Stimulated activated naive CD8-positive, alpha-beta T cell treated with anti-CD3 and anti-CD28 coated beads, Interleukin-15, Interleukin-2, amounts not matched to agents 100 ng/mL and 50 ng/mL, for 24 hours (primary cell): ENCODE results near the gene MAP2K6.

Experiments
- H3K27ac Mint-ChIP-seq: one replicate; pipeline ENCODE4 v1.8.0; 2021; ENCODE audit warnings: mild to moderate bottlenecking, mixed read lengths
- H3K27me3 Mint-ChIP-seq: one replicate; pipeline ENCODE4 v1.8.0; 2021; ENCODE audit warnings: mixed read lengths
- H3K36me3 Mint-ChIP-seq: one replicate; pipeline ENCODE4 v1.8.0; 2021; ENCODE audit warnings: low read depth, mixed read lengths
- H3K4me1 Mint-ChIP-seq: one replicate; pipeline ENCODE4 v1.8.0; 2021; ENCODE audit warnings: low read depth, mixed read lengths
- H3K4me3 Mint-ChIP-seq: one replicate; pipeline ENCODE4 v1.8.0; 2021; ENCODE audit warnings: mild to moderate bottlenecking, mixed read lengths
- H3K9me3 Mint-ChIP-seq: one replicate; pipeline ENCODE4 v1.8.0; 2021; ENCODE audit warnings: mixed read lengths

The MAP2K6 gene

DNA sequence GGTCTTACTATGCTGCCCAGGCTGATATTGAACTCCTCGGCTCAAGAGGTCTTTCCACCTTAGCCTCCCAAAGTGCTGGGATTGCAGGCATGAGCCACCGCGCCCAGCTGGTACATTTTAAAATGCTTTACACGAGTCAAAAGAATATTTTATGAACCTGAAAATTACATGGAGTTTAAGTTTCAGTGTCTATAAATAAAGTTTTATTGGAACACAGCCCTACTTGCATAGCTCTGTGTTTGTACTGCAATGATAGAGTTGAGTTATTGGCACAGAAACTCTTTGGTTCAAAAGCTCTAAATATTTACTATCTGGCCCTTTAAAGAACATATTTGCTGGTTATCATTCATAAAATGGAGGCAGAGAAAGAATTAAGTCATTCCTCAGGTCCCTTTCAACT lies 24.3 kb downstream of the MAP2K6 start:
- H3K4me3 Mint-ChIP-seq: no peak overlapping the region
- H3K9me3 Mint-ChIP-seq: peaks cover 17% of the 10 kb centered on the region

DNA sequence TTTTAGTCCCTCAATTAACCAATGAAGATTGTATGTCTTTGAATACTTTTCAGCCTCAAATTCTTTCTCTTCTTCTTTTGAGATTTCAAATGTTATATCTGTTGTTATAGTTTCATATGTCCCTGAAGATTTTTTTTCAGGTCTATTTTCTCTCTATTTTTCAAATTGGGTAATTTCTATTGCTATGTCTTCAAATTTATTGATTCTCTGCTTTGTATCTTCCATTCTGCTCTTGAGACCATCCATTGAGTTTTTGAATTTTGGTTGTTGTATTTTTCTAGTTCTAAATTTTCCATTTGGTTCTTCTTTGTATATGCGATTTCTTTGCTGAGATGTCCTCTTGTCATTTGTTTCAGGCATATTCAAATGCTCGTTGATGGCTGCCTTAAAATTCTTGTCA lies 26.7 kb downstream of the MAP2K6 start:
- no peaks in the 10 kb centered on the region for H3K4me1 Mint-ChIP-seq
- H3K27ac Mint-ChIP-seq: no peak overlapping the region
- H3K9me3 Mint-ChIP-seq: peaks cover 17% of the 10 kb centered on the region
- H3K36me3 Mint-ChIP-seq: peaks cover 13% of the 10 kb centered on the region
- H3K4me3 Mint-ChIP-seq: no peak overlapping the region
- no peaks in the 10 kb centered on the region for H3K27me3 Mint-ChIP-seq

More for the DNA sequence above, 24.3 kb downstream of the MAP2K6 start:
- H3K27ac Mint-ChIP-seq: no peak overlapping the region
- H3K36me3 Mint-ChIP-seq: peaks cover 13% of the 10 kb centered on the region
- no peaks in the 10 kb centered on the region for H3K27me3 Mint-ChIP-seq
- H3K4me1 Mint-ChIP-seq: peaks cover 4% of the 10 kb centered on the region

- Mint-ChIP-seq H3K27me3 (no peaks in the 10 kb centered on the region), H3K9me3 (peaks cover 17% of the 10 kb centered on the region), H3K27ac (no peak overlapping the region), H3K4me1 (no peaks in the 10 kb centered on the region), H3K4me3 (no peak overlapping the region), H3K36me3 (peaks cover 9% of the 10 kb centered on the region)
Measured at GRCh38 chr17:69443138-69443537, 28.6 kb downstream of the MAP2K6 start.

- peaks cover 15% of the 10 kb centered on the region for H3K9me3 Mint-ChIP-seq
- peak overlapping the region; percentile 36 for H3K27ac Mint-ChIP-seq
- no peaks in the 10 kb centered on the region for H3K4me1 Mint-ChIP-seq
- H3K36me3 Mint-ChIP-seq: peaks cover 12% of the 10 kb centered on the region
- no peak overlapping the region for H3K4me3 Mint-ChIP-seq
- no peaks in the 10 kb centered on the region for H3K27me3 Mint-ChIP-seq
Measured at GRCh38 chr17:69444023-69444422, 29.5 kb downstream of the MAP2K6 start.

DNA sequence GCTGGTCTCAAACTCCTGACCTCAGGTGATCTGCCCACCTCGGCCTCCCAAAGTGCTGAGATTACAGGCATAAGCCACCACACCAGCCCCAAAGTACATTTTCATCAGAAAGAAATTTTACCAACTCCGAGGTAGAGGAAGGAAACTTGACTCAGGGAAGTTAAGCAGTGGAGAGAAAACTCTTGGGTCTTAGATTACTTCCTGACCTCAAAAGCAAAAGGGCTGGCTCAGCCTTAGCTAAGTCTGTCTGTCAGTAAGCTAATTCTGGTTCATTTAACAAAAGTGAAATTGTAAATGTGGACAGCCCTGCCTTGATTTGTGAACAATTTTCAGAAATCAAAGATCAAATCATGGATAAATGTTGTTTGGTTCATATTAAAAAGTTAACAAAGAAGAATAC lies 30.6 kb downstream of the MAP2K6 start:
- peaks cover 5% of the 10 kb centered on the region for H3K36me3 Mint-ChIP-seq
- H3K4me3 Mint-ChIP-seq: no peak overlapping the region

GRCh38 chr17:69447726-69448125 lies 33.2 kb downstream of the MAP2K6 start:
- H3K27me3 Mint-ChIP-seq: no peaks in the 10 kb centered on the region
- no peak overlapping the region for H3K4me3 Mint-ChIP-seq
- H3K27ac Mint-ChIP-seq: no peak overlapping the region
- no peaks in the 10 kb centered on the region for H3K9me3 Mint-ChIP-seq
- H3K4me1 Mint-ChIP-seq: peaks cover 14% of the 10 kb centered on the region
- H3K36me3 Mint-ChIP-seq: peaks cover 5% of the 10 kb centered on the region

More for the DNA sequence above, 30.6 kb downstream of the MAP2K6 start:
- Mint-ChIP-seq H3K27me3 (no peaks in the 10 kb centered on the region), H3K9me3 (peaks cover 7% of the 10 kb centered on the region), H3K27ac (no peak overlapping the region), H3K4me1 (no peaks in the 10 kb centered on the region)

- Mint-ChIP-seq H3K4me3 (no peak overlapping the region), H3K9me3 (no peaks in the 10 kb centered on the region), H3K27ac (no peak overlapping the region), H3K36me3 (peaks cover 5% of the 10 kb centered on the region), H3K4me1 (peaks cover 14% of the 10 kb centered on the region), H3K27me3 (no peaks in the 10 kb centered on the region)
Measured at GRCh38 chr17:69448431-69449102, 34.1 kb downstream of the MAP2K6 start.

DNA sequence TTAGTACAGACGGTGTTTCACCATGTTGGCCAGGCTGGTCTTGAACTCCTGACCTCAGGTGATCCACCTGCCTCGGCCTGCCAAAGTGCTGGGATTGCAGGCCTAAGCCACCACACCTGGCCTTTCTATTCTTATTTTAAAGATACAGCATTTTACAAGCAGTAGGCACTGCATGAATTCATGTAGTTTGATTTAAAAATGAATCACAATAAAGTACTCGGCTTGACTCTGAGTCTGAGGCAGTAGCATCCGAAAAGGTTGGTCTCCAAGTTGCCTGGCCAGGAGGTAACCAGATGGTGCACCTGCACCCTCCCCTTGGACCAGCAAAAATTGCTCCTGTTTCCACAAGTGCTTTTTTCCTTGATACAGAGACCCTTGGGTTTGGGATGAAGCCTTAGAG lies 35.6 kb downstream of the MAP2K6 start:
- peaks cover 14% of the 10 kb centered on the region for H3K4me1 Mint-ChIP-seq
- H3K4me3 Mint-ChIP-seq: no peak overlapping the region
- peaks cover 5% of the 10 kb centered on the region for H3K36me3 Mint-ChIP-seq
- no peaks in the 10 kb centered on the region for H3K27me3 Mint-ChIP-seq
- H3K9me3 Mint-ChIP-seq: no peaks in the 10 kb centered on the region
- no peak overlapping the region for H3K27ac Mint-ChIP-seq

GRCh38 chr17:69450918-69451317 lies 36.4 kb downstream of the MAP2K6 start:
- H3K27me3 Mint-ChIP-seq: no peaks in the 10 kb centered on the region
- H3K27ac Mint-ChIP-seq: no peak overlapping the region
- H3K4me1 Mint-ChIP-seq: peaks cover 14% of the 10 kb centered on the region
- peaks cover 5% of the 10 kb centered on the region for H3K36me3 Mint-ChIP-seq
- H3K4me3 Mint-ChIP-seq: no peak overlapping the region
- no peaks in the 10 kb centered on the region for H3K9me3 Mint-ChIP-seq

DNA sequence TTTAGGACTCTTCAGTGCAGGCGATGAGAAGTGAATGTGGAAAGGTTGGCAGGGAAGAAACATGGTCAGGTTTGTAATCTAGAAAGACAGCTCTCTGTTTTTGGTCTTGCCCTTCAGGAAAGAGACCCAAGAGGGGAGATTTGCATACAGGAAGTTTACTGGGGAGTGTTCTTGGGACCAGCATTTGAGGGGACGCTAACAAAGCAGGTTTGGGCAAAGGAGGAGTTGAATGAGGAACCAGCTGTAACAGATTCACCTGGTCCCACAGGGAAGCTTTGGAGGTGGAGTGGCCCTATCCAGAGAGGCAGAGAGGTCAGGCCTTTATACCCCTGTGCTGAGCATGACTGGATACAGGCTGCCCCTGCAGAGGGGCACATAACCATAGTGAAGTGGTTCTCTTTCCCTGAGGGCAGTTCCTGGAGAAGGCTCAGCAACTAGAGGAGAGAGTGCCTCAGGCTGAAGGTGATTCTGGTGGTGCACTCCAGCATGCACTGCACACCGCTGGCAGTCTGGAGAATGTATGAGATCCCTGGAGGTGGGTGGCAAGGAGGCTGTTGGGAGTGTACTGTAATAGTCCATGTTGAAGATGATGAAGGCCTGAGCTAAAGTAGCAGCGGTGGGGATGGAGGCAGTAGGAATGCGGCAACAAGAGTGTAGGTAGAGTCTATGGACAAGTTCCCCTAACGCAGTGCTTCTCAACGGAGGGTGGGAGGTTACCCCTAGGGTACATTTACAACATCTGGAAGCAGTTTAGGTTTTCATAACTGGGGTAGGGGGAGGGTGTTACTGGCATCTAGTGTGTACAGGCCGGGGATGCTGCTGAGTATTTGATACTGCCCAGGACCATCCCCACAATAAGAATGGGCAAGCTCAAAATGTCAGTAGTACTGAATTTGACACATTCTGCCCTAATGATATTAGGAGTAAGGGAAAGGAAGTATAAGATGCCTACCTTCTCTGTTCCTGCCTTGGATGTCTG lies 37.2 kb downstream of the MAP2K6 start:
- peaks cover 5% of the 10 kb centered on the region for H3K36me3 Mint-ChIP-seq
- H3K4me1 Mint-ChIP-seq: peaks cover 14% of the 10 kb centered on the region
- no peaks in the 10 kb centered on the region for H3K9me3 Mint-ChIP-seq
- no peaks in the 10 kb centered on the region for H3K27me3 Mint-ChIP-seq
- H3K27ac Mint-ChIP-seq: no peak overlapping the region
- H3K4me3 Mint-ChIP-seq: no peak overlapping the region

DNA sequence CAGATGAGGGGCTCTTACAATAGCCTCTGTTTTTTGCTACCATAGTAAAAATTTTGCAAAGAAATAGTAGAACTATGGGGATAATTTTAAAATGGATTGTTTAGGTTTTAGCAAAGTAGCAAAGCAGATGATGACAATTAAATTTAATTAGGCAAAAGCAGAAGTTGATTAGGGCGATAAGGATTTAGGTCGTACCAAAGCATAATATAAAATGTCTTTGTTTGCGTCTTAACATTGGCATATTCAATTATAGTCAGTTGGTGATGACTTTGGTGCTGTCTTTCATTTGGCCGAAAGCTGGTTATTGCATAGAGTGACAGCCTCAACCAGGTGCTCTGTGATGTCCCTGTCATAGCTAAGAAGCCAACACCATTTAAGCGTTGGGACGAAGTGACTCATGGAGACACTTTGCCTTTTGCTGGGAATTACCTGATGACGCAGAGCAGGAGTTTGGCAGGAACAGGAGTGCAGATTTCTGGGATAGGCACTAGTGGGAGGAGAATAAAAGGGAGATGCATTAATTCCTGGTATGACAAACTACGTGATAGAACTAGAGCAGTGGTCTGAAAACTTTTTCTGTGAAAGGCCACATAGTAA lies 38.3 kb downstream of the MAP2K6 start:
- Mint-ChIP-seq H3K27ac (no peak overlapping the region), H3K36me3 (peaks cover 5% of the 10 kb centered on the region), H3K27me3 (no peaks in the 10 kb centered on the region), H3K4me1 (peaks cover 14% of the 10 kb centered on the region), H3K4me3 (no peak overlapping the region), H3K9me3 (no peaks in the 10 kb centered on the region)

GRCh38 chr17:69454051-69454450 lies 39.6 kb downstream of the MAP2K6 start:
- H3K27ac Mint-ChIP-seq: no peak overlapping the region
- H3K27me3 Mint-ChIP-seq: no peaks in the 10 kb centered on the region
- no peaks in the 10 kb centered on the region for H3K36me3 Mint-ChIP-seq
- peaks cover 14% of the 10 kb centered on the region for H3K4me1 Mint-ChIP-seq
- H3K9me3 Mint-ChIP-seq: no peaks in the 10 kb centered on the region
- no peak overlapping the region for H3K4me3 Mint-ChIP-seq

- peaks cover 14% of the 10 kb centered on the region for H3K4me1 Mint-ChIP-seq
- no peaks in the 10 kb centered on the region for H3K36me3 Mint-ChIP-seq
- H3K27me3 Mint-ChIP-seq: no peaks in the 10 kb centered on the region
- no peaks in the 10 kb centered on the region for H3K9me3 Mint-ChIP-seq
- H3K4me3 Mint-ChIP-seq: no peak overlapping the region
- H3K27ac Mint-ChIP-seq: no peak overlapping the region
Measured at GRCh38 chr17:69455040-69455439, 40.5 kb downstream of the MAP2K6 start.

GRCh38 chr17:69457603-69458002 lies 43.1 kb downstream of the MAP2K6 start:
- Mint-ChIP-seq H3K4me1 (no peaks in the 10 kb centered on the region), H3K27ac (no peak overlapping the region)

More at GRCh38 chr17:69457603-69458002, 43.1 kb downstream of the MAP2K6 start:
- H3K27me3 Mint-ChIP-seq: no peaks in the 10 kb centered on the region
- no peaks in the 10 kb centered on the region for H3K36me3 Mint-ChIP-seq
- H3K9me3 Mint-ChIP-seq: no peaks in the 10 kb centered on the region
- H3K4me3 Mint-ChIP-seq: no peak overlapping the region
